Upper lobe of left lung (tissue), 4 donors: ENCODE results near the gene USH1C.

ENCODE experiments used
- POLR2A ChIP-seq, 4 donors: fragments of 450-650 bp; IDR thresholded peaks; one replicate each; pipeline ENCODE4 v1.5.1; 2016 to 2017; ENCODE audit warnings: antibody characterized with exemption in 4 of 4, mild to moderate bottlenecking in 2 of 4
- TF ChIP-seq, protein P1 (sequence below), 6 experiments: fragments of 450-650 bp in 4 of 6; fragments of 200-600 bp in 2 of 6; sonication (generic) in 2 of 6; IDR thresholded peaks; one replicate each; pipeline ENCODE4 v1.5.1; 2016 to 2019; ENCODE audit warnings: antibody characterized with exemption in 6 of 6

DNA sequence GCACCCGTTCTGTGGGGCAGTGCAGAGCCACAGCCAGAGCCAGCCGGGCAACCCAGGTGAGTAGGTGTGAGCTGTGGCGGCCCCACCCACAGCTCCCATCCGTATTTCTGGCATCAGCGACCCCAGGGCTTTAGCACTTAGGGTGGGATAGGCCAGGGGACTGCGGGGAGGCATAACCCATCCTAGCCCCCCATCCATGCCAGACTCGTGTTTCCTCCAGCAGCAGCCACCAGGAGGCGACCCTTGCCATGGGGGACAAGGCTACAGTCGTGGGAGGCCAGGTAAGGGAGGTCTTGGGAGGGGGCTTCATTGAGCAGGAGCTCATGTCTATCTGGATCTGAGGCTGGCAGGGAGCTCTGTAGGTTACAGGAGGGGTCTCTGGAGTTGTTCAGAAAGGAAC, 3.7 kb upstream of the USH1C start:
- TF ChIP-seq, protein P1, sequence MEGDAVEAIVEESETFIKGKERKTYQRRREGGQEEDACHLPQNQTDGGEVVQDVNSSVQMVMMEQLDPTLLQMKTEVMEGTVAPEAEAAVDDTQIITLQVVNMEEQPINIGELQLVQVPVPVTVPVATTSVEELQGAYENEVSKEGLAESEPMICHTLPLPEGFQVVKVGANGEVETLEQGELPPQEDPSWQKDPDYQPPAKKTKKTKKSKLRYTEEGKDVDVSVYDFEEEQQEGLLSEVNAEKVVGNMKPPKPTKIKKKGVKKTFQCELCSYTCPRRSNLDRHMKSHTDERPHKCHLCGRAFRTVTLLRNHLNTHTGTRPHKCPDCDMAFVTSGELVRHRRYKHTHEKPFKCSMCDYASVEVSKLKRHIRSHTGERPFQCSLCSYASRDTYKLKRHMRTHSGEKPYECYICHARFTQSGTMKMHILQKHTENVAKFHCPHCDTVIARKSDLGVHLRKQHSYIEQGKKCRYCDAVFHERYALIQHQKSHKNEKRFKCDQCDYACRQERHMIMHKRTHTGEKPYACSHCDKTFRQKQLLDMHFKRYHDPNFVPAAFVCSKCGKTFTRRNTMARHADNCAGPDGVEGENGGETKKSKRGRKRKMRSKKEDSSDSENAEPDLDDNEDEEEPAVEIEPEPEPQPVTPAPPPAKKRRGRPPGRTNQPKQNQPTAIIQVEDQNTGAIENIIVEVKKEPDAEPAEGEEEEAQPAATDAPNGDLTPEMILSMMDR (IDR thresholded peaks at IDR 0.05) = no peak
- no peak for TF ChIP-seq POLR2A (IDR thresholded peaks at IDR 0.05)
